Spleen (tissue), 7 donors: ENCODE results near the gene SYT13.

Source experiments
- CTCF ChIP-seq, 11 experiments: fragments of 200-600 bp in 7 of 11; fragments of 450-650 bp in 4 of 11; sonication (generic) in 4 of 11; IDR thresholded peaks in 8 of 11; conservative IDR thresholded peaks in 3 of 11; 1 replicate in 7 of 11; 2 replicates in 4 of 11; pipeline versions ENCODE4 v1.4.0 to v1.8.0; 2016 to 2021; ENCODE audit warnings: antibody characterized with exemption in 11 of 11, inconsistent platforms in 4 of 11, mild to moderate bottlenecking in 1 of 11
- POLR2AphosphoS5 ChIP-seq, 3 donors: sonication (generic); formaldehyde crosslinking; IDR thresholded peaks; one replicate each; pipeline ENCODE4 v1.5.1; 2017; ENCODE audit warnings: antibody characterized with exemption in 3 of 3
- donor health status: DM: no; HTN: no; CAD: no; lungs with moderate emphysema.
- donor health status: DM: no; HTN: no; CAD: no.
- donor health status: DM: no; HTN: no; CAD: no.

GRCh38 chr11:45247433-45247832 lies 38.7 kb downstream of the SYT13 start:
- TF ChIP-seq CTCF (IDR thresholded peaks at IDR 0.05 in 8 of 11, conservative IDR thresholded peaks at IDR 0.05 in 3 of 11) (no peak), POLR2AphosphoS5 (IDR thresholded peaks at IDR 0.05) (no peak)
